ENCODE measurements around the gene FGF12. TPM values are rescaled to one million over a fixed set of nuclear protein-coding genes. Genes with fewer than 3 reads are reported as not detected.

FGF12 gene
- total RNA-seq: 0.31 and 0.61 TPM in 2 replicates

DNA sequence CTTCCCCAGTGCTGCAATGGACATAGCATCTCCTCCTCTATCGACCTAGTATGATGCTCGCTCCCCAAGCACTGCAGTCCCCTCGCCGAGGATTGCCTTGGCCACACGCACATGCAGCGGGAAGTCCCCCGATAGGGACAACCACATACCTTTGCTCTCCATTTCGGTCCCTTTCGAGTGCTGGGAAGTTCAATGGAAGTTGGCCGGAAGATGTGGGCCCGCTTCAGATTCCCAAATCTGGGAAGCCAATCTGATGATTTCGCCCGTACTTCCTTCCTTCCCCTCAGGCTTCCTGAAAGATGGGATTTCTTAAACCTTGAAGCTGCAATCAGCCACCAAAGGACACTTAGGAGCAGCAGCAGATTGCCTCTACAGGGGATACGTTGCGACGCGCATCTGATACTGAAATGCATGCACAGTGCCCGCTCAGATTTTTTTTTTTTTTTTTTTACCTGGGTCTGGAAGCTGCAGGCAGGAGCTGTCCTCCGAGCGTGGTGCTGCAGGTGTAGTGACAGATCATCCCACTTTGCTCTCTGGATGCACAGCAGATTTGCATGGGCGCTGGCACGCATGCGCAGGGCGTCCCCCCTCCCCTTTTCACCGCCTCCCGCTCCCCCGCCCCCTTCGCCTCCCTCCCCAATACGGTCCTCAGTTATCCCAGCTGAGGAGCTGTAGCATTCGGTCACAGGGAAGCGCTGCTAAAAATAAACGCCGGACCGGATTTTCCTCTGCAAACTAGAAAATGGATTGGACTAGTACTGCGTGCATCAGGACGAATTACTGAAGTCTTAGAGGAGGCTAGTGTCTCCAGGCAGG lies at the start of gene FGF12:
TSS of gene FGF12 (minus strand) at position 510 of the 816 bp plus-strand sequence.

Other genes starting within 250 kb of the FGF12 start
- 7.7 and 9.2 TPM in 2 replicates for gene MB21D2, start 190.3 kb upstream of the FGF12 start, total RNA-seq

All from hair follicular keratinocyte (primary cell).